Naive B cell (primary cell): ENCODE measurements around the gene ERAL1. TPM values are rescaled to one million over a fixed set of nuclear protein-coding genes. Genes with fewer than 3 reads are reported as not detected.
"Not testable (repeated sequence)": the region's sequence is repeated elsewhere in the genome, so short reads cannot be mapped to it uniquely, and the experiment has no call there.

Experiments
- ATAC-seq, 2 donors: fragments of 150-1000 bp; cut with Tn5 transposase; 2 replicates each; pipeline ENCODE4 v1.10.0; 2021; ENCODE audit warnings: low read depth in 2 of 2, mild to moderate bottlenecking in 2 of 2, moderate library complexity in 2 of 2
- DNase-seq: peaks from one replicate; pipeline ENCODE4 v3.0.0; 2022
- H3K27ac Mint-ChIP-seq, 6 donors: one replicate each; pipeline ENCODE4 v1.8.0; 2020 to 2022; ENCODE audit warnings: mild to moderate bottlenecking in 6 of 6, mixed read lengths in 6 of 6, moderate library complexity in 5 of 6, inconsistent platforms in 2 of 6
- H3K27me3 Mint-ChIP-seq, 3 donors: one replicate each; pipeline ENCODE4 v1.8.0; 2021 to 2022; ENCODE audit warnings: mixed read lengths in 3 of 3, mild to moderate bottlenecking in 1 of 3
- H3K36me3 Mint-ChIP-seq, 2 donors: one replicate each; pipeline ENCODE4 v1.8.0; 2020 to 2022; ENCODE audit warnings: mixed read lengths in 2 of 2, inconsistent platforms in 1 of 2, mild to moderate bottlenecking in 1 of 2
- H3K4me1 Mint-ChIP-seq, 3 donors: one replicate each; pipeline ENCODE4 v1.8.0; 2020 to 2022; ENCODE audit warnings: mixed read lengths in 3 of 3, inconsistent platforms in 1 of 3, mild to moderate bottlenecking in 1 of 3, moderate library complexity in 1 of 3
- H3K4me3 Mint-ChIP-seq, 8 donors: one replicate each; pipeline ENCODE4 v1.8.0; 2020 to 2022; ENCODE audit warnings: mild to moderate bottlenecking in 8 of 8, mixed read lengths in 8 of 8, moderate library complexity in 8 of 8, inconsistent platforms in 2 of 8
- H3K9me3 Mint-ChIP-seq, 7 donors: one replicate each; pipeline ENCODE4 v1.8.0; 2020 to 2022; ENCODE audit warnings: mixed read lengths in 7 of 7, mild to moderate bottlenecking in 5 of 7, inconsistent platforms in 2 of 7, moderate library complexity in 1 of 7
- polyA plus RNA-seq, 6 donors: library from polyadenylated mRNA; unstranded; fragments of 300-500 nt; fragmentation: Illumina TruSeq; gene quantifications; one replicate each; pipeline ENCODE4 v1.2.3, GENCODE V29; 2021; ENCODE audit warnings: low read depth in 6 of 6

ERAL1 gene
- polyA plus RNA-seq, 6 donors from 2014 or later: 37.0 to 50.3 (median 46.2) TPM

- H3K4me3 Mint-ChIP-seq, ATAC-seq, H3K9me3 Mint-ChIP-seq, DNase-seq, H3K27me3 Mint-ChIP-seq: not testable (repeated sequence)
- Mint-ChIP-seq H3K36me3 (peaks cover 3 to 21% of the 10 kb centered on the region in 2 donors), H3K4me1 (peaks cover 0 to 18% (median 4%) of the 10 kb centered on the region in 3 donors), H3K27ac (peak overlapping the region in 2 of 6 donors; percentile 42 to 67)
Observed at GRCh38 chr17:28877150-28877711, 22.4 kb downstream of the ERAL1 start.

DNA sequence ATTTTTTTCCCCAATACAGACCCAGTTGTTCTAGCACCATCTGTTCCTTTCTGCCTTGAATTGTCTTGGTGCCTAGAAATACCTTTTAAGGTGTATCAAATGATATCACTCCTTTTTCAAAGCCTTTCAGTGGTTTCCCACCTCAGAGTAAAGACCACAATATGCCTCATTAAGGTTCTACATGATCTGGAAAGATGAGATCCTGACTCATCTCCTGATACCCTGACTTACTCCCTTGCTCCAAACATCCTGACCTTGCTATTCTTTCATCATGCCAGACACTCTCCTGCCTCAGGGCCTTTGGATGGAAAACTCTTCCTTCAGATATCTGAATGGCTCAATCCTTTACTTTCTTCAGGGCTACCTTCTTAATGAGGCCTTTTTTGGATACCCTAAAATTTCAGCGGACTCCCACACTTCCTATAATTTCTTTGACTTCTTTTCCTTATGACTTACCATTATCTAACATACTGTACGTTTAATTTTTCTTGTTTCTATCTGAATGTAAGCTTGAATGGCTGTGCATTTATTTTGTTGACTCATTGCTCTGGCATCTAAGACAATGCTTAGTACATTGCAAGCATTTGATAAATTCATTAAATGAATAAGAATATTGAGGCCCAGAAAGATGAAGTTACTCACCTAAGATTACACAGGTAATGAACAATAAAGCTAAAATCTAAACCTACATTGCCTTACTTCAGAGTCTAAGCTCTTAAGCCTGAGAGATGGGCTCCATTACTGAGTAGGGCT, 23.5 kb downstream of the ERAL1 start:
- Mint-ChIP-seq H3K9me3 (no peaks in the 10 kb centered on the region), H3K4me3 (no peak overlapping the region), H3K27me3 (no peaks in the 10 kb centered on the region), H3K36me3 (peaks cover 3 to 24% of the 10 kb centered on the region in 2 donors), H3K4me1 (peaks cover 0 to 12% (median 0%) of the 10 kb centered on the region in 3 donors), H3K27ac (peak overlapping the region in 2 of 6 donors; percentile 64 to 76)
- no peak for ATAC-seq
- DNase-seq: no peak

GRCh38 chr17:28878981-28879380, 24.2 kb downstream of the ERAL1 start:
- peaks cover 3 to 24% of the 10 kb centered on the region in 2 donors for H3K36me3 Mint-ChIP-seq
- no peaks in the 10 kb centered on the region for H3K27me3 Mint-ChIP-seq
- H3K4me1 Mint-ChIP-seq: peaks cover 0 to 9% (median under 1%) of the 10 kb centered on the region in 3 donors
- ATAC-seq (peak in 1 of 2 donors; percentile 41), DNase-seq (no peak)
- no peak overlapping the region for H3K4me3 Mint-ChIP-seq
- peak overlapping the region in 1 of 6 donors; percentile 56 for H3K27ac Mint-ChIP-seq
- H3K9me3 Mint-ChIP-seq: no peaks in the 10 kb centered on the region

- ATAC-seq: no peak
Observed at GRCh38 chr17:28879886-28880571, 25.2 kb downstream of the ERAL1 start.

DNA sequence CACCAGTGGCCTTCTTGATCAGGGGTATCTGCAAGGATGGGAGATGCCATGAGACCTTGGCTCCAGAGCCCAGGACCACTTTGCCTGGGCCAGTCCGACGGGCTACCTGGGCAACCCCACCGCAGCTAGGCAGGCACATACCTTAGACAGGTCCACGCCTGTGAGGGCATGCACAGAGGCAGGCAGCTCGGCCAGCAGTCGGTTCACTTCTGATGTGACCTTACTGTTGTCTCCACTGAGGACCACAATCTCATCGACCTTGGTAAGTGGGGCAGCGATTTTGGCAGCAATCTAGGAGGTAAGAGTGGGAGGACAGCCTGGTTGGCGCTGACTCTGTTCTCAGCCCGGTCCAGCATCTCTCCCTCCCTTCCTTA, 25.7 kb downstream of the ERAL1 start:
- Mint-ChIP-seq H3K36me3 (peaks cover 3 to 39% of the 10 kb centered on the region in 2 donors), H3K4me3 (no peak overlapping the region), H3K4me1 (peaks cover 14 to 22% (median 17%) of the 10 kb centered on the region in 3 donors), H3K9me3 (no peaks in the 10 kb centered on the region), H3K27ac (no peak overlapping the region), H3K27me3 (no peaks in the 10 kb centered on the region)
- ATAC-seq: no peak
- no peak for DNase-seq

More at GRCh38 chr17:28879886-28880571, 25.2 kb downstream of the ERAL1 start:
- peaks cover 9 to 17% (median 11%) of the 10 kb centered on the region in 3 donors for H3K4me1 Mint-ChIP-seq
- no peak overlapping the region for H3K27ac Mint-ChIP-seq
- peaks cover 3 to 35% of the 10 kb centered on the region in 2 donors for H3K36me3 Mint-ChIP-seq
- no peak overlapping the region for H3K4me3 Mint-ChIP-seq
- H3K9me3 Mint-ChIP-seq: no peaks in the 10 kb centered on the region
- H3K27me3 Mint-ChIP-seq: no peaks in the 10 kb centered on the region
- DNase-seq: no peak

GRCh38 chr17:28881533-28882056, 26.8 kb downstream of the ERAL1 start:
- peaks cover 3 to 39% of the 10 kb centered on the region in 2 donors for H3K36me3 Mint-ChIP-seq
- no peak overlapping the region for H3K4me3 Mint-ChIP-seq

GRCh38 chr17:28882154-28882895, 27.5 kb downstream of the ERAL1 start:
- no peak overlapping the region for H3K4me3 Mint-ChIP-seq
- peak overlapping the region in 1 of 6 donors; percentile 47 for H3K27ac Mint-ChIP-seq
- no peaks in the 10 kb centered on the region for H3K27me3 Mint-ChIP-seq
- peaks cover 3 to 39% of the 10 kb centered on the region in 2 donors for H3K36me3 Mint-ChIP-seq
- H3K4me1 Mint-ChIP-seq: peaks cover 22 to 30% (median 25%) of the 10 kb centered on the region in 3 donors
- ATAC-seq: no peak
- H3K9me3 Mint-ChIP-seq: no peaks in the 10 kb centered on the region
- no peak for DNase-seq

More at GRCh38 chr17:28881533-28882056, 26.8 kb downstream of the ERAL1 start:
- Mint-ChIP-seq H3K27me3 (no peaks in the 10 kb centered on the region), H3K27ac (no peak overlapping the region), H3K4me1 (peaks cover 17 to 25% (median 21%) of the 10 kb centered on the region in 3 donors), H3K9me3 (no peaks in the 10 kb centered on the region)
- DNase-seq (no peak), ATAC-seq (no peak)

DNA sequence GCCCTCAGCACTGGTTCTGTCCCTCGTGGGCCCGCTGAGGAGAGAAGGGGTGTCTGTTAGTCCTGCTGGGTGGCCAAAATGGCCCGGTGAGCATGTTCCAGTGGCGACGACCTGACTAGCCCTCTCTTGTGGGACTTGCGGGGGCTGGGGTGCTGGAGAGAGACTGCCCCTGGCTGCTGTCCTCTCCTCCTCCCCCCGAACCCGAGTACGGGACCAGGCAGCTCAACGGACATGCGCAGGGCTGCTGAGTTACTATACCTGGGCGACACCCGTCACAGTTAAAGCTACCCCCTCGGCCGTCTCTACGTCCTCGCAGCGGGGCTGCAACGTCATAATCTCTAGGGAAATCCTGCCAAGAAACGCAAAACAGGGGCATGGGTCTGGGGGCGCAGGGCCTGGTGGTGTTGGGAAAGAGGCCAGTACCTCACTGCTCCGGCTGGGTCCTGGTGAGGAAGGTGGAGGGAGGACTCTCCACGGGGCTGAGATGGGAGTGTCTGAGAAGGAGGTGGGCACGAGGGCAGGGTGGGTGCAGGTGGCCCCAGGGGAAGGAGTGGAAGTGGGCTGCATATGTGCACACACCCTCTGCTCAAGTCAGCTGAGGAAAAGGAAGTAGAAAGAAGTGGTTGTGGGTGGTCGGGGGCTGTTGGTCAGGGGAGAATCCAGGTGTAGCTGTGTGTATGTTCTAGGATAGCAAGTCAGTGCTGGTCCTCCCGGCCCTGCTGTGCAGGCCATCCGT, 29.3 kb downstream of the ERAL1 start:
- Mint-ChIP-seq H3K27me3 (no peaks in the 10 kb centered on the region), H3K4me1 (peaks cover 40 to 44% (median 42%) of the 10 kb centered on the region in 3 donors), H3K36me3 (peaks cover 0 to 32% of the 10 kb centered on the region in 2 donors), H3K4me3 (no peak overlapping the region), H3K9me3 (no peaks in the 10 kb centered on the region), H3K27ac (peak overlapping the region in 4 of 6 donors; percentile 6 to 77 (median 40))
- DNase-seq: no peak
- ATAC-seq: no peak

DNA sequence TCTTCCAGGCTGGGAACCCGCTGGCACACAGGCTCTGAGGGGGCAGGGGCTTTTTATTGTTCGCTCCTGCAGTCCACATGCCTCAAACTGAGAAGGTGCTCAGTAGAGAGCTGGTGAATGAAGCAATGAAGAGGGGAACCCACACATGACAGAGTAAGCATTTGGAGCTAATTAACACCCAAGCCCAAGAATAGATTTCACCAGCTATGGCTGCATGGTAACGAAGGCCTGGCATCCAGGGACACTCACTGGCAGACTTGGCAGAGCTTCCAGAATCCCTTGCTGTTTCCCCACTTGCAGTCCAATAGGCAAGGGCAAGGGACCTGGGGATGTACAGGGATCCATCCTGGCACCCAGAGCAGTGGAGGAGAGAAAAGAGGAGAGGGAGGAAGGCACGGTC, 30.5 kb downstream of the ERAL1 start:
- H3K4me1 Mint-ChIP-seq: peaks cover 44 to 55% (median 49%) of the 10 kb centered on the region in 3 donors
- H3K36me3 Mint-ChIP-seq: peaks cover 0 to 25% of the 10 kb centered on the region in 2 donors
- ATAC-seq: no peak
- H3K4me3 Mint-ChIP-seq: peak overlapping the region in 1 of 8 donors; percentile 24
- no peaks in the 10 kb centered on the region for H3K27me3 Mint-ChIP-seq
- DNase-seq: no peak
- H3K27ac Mint-ChIP-seq: peak overlapping the region in 4 of 6 donors; percentile 47 to 82 (median 66)
- H3K9me3 Mint-ChIP-seq: no peaks in the 10 kb centered on the region

DNA sequence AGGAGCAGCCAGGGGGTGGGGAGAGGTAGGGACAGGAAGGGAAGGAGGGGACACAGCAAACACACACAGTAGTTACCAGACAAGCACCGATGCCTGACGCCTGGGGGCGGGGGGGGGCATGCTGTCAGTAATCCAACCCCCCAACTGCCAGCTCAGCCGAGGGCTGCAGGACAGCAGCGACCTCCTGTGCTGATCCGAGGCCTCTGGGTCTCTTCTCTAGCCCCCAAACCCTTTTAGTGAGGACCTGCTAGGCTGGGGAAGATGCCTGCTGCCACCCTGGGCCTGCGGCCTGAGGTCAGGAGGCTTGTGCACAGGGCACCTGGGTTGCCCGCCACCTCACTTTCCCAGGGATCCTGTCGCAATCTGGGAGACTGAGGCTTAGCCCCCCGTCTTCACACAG, 31.1 kb downstream of the ERAL1 start:
- Mint-ChIP-seq H3K27ac (no peak overlapping the region), H3K4me1 (peaks cover 46 to 59% (median 54%) of the 10 kb centered on the region in 3 donors), H3K36me3 (peaks cover 0 to 23% of the 10 kb centered on the region in 2 donors), H3K27me3 (no peaks in the 10 kb centered on the region), H3K4me3 (no peak overlapping the region), H3K9me3 (no peaks in the 10 kb centered on the region)
- DNase-seq (no peak), ATAC-seq (no peak)

DNA sequence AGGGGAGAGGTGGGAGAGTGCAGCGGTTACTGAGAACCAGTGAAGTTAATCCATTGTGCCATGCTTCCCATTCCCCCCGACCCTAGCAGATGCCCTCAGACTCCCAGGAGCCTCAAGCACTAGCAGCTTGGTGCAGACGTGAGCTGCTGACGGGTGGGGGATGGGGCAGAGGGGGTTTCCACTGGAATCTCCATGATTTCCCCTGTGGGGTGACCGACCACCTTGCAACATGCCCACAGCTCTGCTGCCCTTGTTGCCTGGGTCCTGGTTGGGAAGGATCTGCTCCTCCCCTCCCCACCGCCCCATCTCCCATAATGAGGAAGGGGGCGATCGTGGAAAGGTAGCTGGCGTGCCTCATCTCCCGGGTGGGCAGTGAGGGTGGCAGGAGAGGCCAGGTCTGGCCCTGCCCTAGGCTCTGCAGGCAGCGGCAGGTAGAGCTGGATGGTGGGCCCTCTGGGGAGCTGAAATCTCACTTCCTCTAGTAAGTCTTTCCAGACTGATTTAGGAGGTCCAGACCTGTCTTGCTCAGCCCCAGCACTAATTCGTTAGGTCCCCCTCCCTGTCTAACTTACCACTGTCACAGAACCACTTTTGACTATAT, 33.2 kb downstream of the ERAL1 start:
- no peak for DNase-seq
- Mint-ChIP-seq H3K27ac (peak overlapping the region in 4 of 6 donors; percentile 41 to 84 (median 72)), H3K4me1 (peaks cover 59 to 77% (median 69%) of the 10 kb centered on the region in 3 donors)

DNA sequence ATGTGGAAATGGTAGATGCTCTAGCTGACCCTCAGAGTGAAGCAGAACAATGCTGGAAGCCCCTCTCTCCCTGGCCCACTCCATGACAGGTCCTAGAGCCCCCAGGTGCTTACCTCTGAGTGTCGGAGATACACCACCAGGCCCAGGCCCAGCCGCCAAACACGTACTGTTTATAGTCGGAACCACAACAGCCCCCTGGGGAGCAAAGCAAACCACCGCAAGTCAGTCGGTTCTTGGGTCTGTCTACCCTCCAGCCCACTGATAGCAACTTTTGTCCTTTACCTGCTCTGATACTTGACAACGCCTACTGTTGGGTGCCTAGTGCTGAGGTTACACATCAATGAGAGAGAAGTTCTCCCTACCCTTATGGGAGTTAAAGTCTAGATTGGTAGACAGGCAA, 34.0 kb downstream of the ERAL1 start:
- Mint-ChIP-seq H3K4me3 (peak overlapping the region; percentile 7 to 83 (median 55)), H3K27ac (peak overlapping the region; percentile 59 to 94 (median 74)), H3K36me3 (peaks cover 0 to 16% of the 10 kb centered on the region in 2 donors), H3K27me3 (no peaks in the 10 kb centered on the region), H3K9me3 (no peaks in the 10 kb centered on the region), H3K4me1 (peaks cover 68 to 85% (median 77%) of the 10 kb centered on the region in 3 donors)
- DNase-seq (peak; percentile 19), ATAC-seq (peak in 1 of 2 donors; percentile 46)

More for the DNA sequence above, 33.2 kb downstream of the ERAL1 start:
- peak; percentile 73 to 77 for ATAC-seq
- peaks cover 0 to 16% of the 10 kb centered on the region in 2 donors for H3K36me3 Mint-ChIP-seq
- peak overlapping the region in 6 of 8 donors; percentile 28 to 79 (median 56) for H3K4me3 Mint-ChIP-seq
- H3K27me3 Mint-ChIP-seq: no peaks in the 10 kb centered on the region
- no peaks in the 10 kb centered on the region for H3K9me3 Mint-ChIP-seq
